Mesothelial cell of epicardium (in vitro differentiated cells): Measurements from ENCODE around the gene CABLES2. TPM values are rescaled to one million over a fixed set of nuclear protein-coding genes. Genes with fewer than 3 reads are reported as not detected.

Experiments used
- DNase-seq, 2 experiments: peaks; one replicate each; pipeline ENCODE4 v3.0.0; 2021; ENCODE audit warnings: low spot score in 2 of 2; ENCODE audit not compliant: unreplicated experiment in 2 of 2
- H3K27ac Mint-ChIP-seq: 2 replicates; pipeline ENCODE4 v1.8.0; 2021; ENCODE audit warnings: mixed read lengths
- H3K27me3 Mint-ChIP-seq: 2 replicates; pipeline ENCODE4 v1.8.0; 2021; ENCODE audit warnings: low read depth, mixed read lengths
- H3K36me3 Mint-ChIP-seq: 2 replicates; pipeline ENCODE4 v1.8.0; 2021; ENCODE audit warnings: mixed read lengths
- H3K4me1 Mint-ChIP-seq: 2 replicates; pipeline ENCODE4 v1.8.0; 2021; ENCODE audit warnings: mixed read lengths
- H3K4me3 Mint-ChIP-seq: 2 replicates; pipeline ENCODE4 v1.8.0; 2021; ENCODE audit warnings: mild to moderate bottlenecking, moderate library complexity, mixed read lengths
- H3K9me3 Mint-ChIP-seq: 2 replicates; pipeline ENCODE4 v1.8.0; 2021; ENCODE audit warnings: mixed read lengths
- total RNA-seq: library from RNA; stranded (reverse); gene quantifications from 3 replicates; pipeline ENCODE4 v1.2.1, GENCODE V29; 2021
- TF ChIP-seq, protein P1 (sequence below): fragments of 200-600 bp; sonication (generic); IDR thresholded peaks from one replicate; pipeline ENCODE4 v1.5.0; 2021; ENCODE audit warnings: antibody characterized with exemption; ENCODE audit not compliant: unreplicated experiment

The CABLES2 gene
- total RNA-seq, 1 donor from 2014 or later: 23.7 TPM

DNA sequence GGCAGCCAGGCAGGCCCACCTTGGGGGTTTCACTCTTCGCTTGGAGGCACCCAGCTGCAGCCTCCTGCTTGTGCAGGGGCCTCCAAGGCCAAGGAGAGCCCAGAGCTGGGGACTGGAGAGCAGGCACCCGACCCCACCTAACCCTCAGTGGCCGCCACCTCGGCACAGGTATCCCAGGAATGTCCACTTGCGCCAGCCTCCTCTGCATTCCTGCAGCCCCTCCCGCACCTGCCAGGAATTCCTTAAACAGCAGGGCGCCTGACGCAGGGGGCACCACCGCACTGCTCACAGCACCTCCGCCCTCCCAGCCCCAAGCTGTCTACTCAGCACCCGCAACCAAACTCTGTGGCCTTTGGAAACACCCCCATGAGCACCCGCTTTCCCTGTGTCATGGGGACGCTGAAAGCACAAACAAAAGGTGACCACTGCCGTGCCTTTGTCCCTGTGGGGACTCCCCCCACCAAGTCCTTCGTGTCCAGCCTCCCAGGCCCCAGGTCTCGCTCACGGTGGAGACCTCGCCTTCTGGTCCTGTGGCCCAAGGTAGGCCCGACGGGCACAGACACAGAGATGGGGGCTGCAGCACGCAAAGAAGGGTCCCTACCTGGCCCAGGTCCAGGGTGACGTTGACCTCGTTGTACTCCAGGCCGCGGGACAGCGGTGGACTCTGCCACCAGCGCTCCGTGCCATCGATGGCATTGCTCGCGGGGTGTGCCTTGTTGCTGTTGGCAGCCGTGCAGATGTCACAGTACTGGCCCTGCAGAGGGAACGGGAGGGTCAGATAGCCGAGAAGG lies 45.1 kb downstream of the CABLES2 start:
- H3K4me3 Mint-ChIP-seq: peak overlapping the region; percentile 24
- peak overlapping the region; percentile 94 for H3K27ac Mint-ChIP-seq
- H3K4me1 Mint-ChIP-seq: peaks cover 48% of the 10 kb centered on the region
- no peaks in the 10 kb centered on the region for H3K27me3 Mint-ChIP-seq
- TF ChIP-seq, protein P1, sequence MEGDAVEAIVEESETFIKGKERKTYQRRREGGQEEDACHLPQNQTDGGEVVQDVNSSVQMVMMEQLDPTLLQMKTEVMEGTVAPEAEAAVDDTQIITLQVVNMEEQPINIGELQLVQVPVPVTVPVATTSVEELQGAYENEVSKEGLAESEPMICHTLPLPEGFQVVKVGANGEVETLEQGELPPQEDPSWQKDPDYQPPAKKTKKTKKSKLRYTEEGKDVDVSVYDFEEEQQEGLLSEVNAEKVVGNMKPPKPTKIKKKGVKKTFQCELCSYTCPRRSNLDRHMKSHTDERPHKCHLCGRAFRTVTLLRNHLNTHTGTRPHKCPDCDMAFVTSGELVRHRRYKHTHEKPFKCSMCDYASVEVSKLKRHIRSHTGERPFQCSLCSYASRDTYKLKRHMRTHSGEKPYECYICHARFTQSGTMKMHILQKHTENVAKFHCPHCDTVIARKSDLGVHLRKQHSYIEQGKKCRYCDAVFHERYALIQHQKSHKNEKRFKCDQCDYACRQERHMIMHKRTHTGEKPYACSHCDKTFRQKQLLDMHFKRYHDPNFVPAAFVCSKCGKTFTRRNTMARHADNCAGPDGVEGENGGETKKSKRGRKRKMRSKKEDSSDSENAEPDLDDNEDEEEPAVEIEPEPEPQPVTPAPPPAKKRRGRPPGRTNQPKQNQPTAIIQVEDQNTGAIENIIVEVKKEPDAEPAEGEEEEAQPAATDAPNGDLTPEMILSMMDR: no peak
- H3K9me3 Mint-ChIP-seq: no peaks in the 10 kb centered on the region
- DNase-seq: peak in 1 of 2 experiments; percentile 69
- H3K36me3 Mint-ChIP-seq: no peaks in the 10 kb centered on the region

DNA sequence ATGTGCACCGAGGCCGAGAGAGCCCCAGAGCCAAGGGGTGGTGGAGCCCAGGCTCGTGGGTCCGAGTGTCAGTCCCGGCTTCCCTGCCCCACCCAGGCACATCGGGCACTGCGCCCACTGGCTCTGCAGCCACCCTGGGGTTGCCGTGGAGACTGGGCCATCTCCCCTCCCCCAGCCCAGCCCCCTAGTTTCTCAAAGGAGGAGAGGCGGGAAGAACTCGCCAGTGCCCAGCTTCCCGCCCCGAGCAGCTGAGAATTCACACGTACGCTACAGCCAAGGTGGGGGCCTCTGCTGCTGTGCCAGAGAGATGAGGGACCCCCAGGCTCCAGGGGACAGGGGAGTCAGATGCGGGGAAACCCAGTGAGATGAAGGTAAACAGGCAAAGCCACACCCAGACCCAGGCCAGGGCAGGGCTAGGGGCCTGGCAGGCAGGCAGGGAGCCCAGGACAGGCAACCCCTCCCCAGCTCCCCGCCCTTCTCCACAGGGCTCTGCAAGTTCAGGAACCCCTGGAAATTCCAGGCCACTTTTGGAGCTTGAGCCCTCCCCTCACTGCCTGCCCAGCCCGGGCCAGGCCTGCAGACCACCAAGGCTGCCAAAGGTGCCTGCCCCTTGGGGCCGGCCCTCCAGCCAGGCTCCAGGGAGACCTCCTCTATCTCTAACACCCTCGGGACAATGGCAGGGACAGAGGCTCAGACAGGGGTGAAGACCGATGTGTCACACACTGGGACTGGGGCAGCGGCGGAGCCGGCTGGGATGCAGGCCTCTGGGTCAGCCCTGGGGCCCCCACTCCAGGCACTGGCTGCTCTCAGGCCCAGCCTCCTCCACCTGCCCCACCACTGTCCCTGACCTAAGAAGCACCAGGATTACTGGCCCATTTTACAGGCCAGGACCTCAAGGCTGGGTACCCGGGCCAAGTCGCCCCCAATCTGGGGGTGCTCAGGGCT lies 46.0 kb downstream of the CABLES2 start:
- H3K36me3 Mint-ChIP-seq: no peaks in the 10 kb centered on the region
- H3K9me3 Mint-ChIP-seq: no peaks in the 10 kb centered on the region
- H3K4me3 Mint-ChIP-seq: no peak overlapping the region
- TF ChIP-seq, protein P1: no peak
- DNase-seq: no peak
- peaks cover 51% of the 10 kb centered on the region for H3K4me1 Mint-ChIP-seq
- H3K27me3 Mint-ChIP-seq: no peaks in the 10 kb centered on the region
- peak overlapping the region; percentile 94 for H3K27ac Mint-ChIP-seq

DNA sequence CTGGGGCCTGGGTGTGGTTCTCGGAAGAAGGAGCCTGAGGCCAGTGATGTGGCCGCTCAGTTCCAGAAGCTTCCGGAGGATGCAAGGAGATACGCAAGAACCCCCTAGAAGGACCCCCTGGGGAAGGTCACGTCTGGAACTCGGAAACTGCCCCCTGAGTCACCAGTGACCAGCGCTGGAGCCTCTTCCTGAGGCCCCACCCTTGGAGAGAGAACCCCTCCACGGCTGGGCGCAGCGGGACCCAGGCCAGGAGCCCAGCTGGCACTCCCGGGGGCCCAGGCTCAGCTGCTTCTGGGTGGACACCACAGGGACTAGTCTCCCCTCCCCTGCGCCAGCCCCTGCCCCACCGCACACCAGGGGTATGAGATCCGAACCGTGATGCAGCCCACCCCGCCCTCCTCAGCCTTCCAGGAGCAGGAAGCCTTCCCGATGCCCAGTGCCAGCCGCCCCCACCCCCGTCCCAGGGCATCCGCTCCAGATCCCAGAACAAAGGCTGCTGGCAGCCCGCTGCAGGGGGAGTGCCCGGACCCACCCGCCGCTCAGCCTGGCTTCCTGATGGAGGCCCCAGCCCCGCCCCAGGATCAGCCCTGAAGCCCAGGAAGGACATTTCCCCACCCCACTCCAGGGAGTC lies 47.5 kb downstream of the CABLES2 start:
- TF ChIP-seq, protein P1: no peak
- Mint-ChIP-seq H3K9me3 (no peaks in the 10 kb centered on the region), H3K4me1 (peaks cover 47% of the 10 kb centered on the region), H3K36me3 (no peaks in the 10 kb centered on the region), H3K4me3 (no peak overlapping the region), H3K27me3 (no peaks in the 10 kb centered on the region), H3K27ac (no peak overlapping the region)
- DNase-seq: no peak

DNA sequence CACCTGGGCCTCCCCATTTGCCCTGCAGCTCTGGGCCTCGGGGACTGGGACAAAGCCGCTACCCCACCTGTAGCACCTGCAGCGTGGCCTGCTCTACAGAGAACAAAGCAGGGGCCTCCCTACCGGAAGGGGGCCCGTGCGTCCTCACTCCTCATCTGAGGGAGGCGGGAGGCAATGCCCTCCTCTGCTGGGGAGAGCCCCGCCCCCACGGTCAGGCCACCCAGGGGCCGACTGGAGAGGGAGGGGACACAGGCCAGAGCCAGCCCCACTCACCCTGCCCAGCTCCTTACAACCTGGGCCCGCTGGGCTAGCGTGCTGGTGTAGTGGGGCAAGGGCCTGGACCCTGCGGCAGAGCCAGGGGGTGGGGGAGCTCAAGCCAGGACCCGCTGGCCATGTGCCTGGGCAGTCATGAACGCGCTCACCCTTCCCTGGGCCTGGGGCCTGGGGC lies 48.0 kb downstream of the CABLES2 start:
- Mint-ChIP-seq H3K27me3 (no peaks in the 10 kb centered on the region), H3K4me1 (peaks cover 43% of the 10 kb centered on the region), H3K36me3 (no peaks in the 10 kb centered on the region), H3K27ac (peak overlapping the region; percentile 41), H3K4me3 (no peak overlapping the region), H3K9me3 (no peaks in the 10 kb centered on the region)
- TF ChIP-seq, protein P1: no peak
- DNase-seq: no peak
